ENCODE measurements around the gene TNPO3.

TNPO3 gene

GRCh38 chr7:128933180-128933891, 121.6 kb downstream of the TNPO3 start:
- no peak for TF ChIP-seq CTCF (IDR thresholded peaks at IDR 0.05; ENCODE audit: low read depth, low read length, missing control alignments)
- no peak for DNase-seq (ENCODE audit: extremely low read depth, low read depth)
- no peak overlapping the region for H3K4me3 ChIP-seq (replicated peaks; ENCODE audit: low read depth, low read length)

GRCh38 chr7:128932862-128933179, 122.1 kb downstream of the TNPO3 start:
- no peak overlapping the region for H3K4me3 ChIP-seq (replicated peaks; ENCODE audit: low read depth, low read length)
- no peak for TF ChIP-seq CTCF (IDR thresholded peaks at IDR 0.05; ENCODE audit: low read depth, low read length, missing control alignments)
- DNase-seq (ENCODE audit: extremely low read depth, low read depth), result no peak

DNA sequence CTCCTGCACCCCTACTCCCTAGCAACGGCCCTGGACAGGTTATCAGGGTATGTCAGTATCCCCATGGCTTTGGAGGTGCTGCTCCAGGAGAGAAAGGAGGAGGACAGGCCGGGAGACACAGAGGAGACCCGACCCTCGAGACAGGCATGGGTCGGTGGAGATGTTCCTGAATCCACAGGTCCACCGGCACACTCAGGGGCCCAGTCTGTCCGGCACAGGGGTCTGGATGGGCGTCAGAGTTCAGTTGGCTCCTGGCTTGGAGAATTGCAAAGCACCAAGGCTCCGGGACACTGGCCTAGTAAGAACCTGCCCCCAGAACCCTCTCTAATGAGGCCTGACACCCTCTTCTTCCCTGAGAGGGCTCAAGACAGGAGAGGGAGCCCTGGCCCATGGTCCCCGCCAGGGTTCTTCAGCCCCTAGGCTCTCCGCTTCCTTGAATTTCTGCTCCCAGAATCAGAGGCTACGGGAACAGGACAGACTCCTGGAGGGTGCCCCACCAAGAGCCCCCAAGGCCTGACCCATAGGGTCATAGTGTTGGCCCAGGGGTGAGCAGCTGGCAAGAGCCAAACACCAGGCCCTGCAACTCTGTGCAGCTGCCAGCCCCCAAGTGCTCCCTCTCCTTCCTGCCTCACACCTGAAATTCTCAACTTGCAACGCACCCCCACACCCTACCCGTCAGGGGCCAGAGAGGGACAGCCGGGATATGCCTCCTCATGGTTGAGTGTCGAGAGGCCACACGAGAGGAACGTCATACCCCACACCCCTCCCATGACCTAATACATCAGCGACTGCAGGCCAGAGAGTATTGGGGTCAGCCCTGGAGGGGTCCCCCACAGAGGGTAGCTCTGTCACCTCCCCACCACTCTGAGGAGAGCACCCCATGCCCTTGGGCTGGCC, 122.7 kb downstream of the TNPO3 start:
- no peak for DNase-seq (ENCODE audit: extremely low read depth, low read depth)
- no peak overlapping the region for H3K4me3 ChIP-seq (replicated peaks; ENCODE audit: low read depth, low read length)

GRCh38 chr7:128931190-128931798, 123.6 kb downstream of the TNPO3 start:
- no peak for DNase-seq (ENCODE audit: extremely low read depth, low read depth)
- H3K4me3 ChIP-seq (replicated peaks; ENCODE audit: low read depth, low read length), result no peak overlapping the region
- TF ChIP-seq CTCF (IDR thresholded peaks at IDR 0.05; ENCODE audit: low read depth, low read length, missing control alignments), result no peak

More for the DNA sequence above, 122.7 kb downstream of the TNPO3 start:
- TF ChIP-seq CTCF (IDR thresholded peaks at IDR 0.05; ENCODE audit: low read depth, low read length, missing control alignments), result no peak

- no peak for TF ChIP-seq CTCF (IDR thresholded peaks at IDR 0.05; ENCODE audit: low read depth, low read length, missing control alignments)
- no peak for DNase-seq (ENCODE audit: extremely low read depth, low read depth)
- no peak overlapping the region for H3K4me3 ChIP-seq (replicated peaks; ENCODE audit: low read depth, low read length)
Observed at GRCh38 chr7:128928882-128929788, 125.8 kb downstream of the TNPO3 start.

- TF ChIP-seq CTCF (IDR thresholded peaks at IDR 0.05; ENCODE audit: low read depth, low read length, missing control alignments), result no peak
- H3K4me3 ChIP-seq (replicated peaks; ENCODE audit: low read depth, low read length), result no peak overlapping the region
- no peak for DNase-seq (ENCODE audit: extremely low read depth, low read depth)
Observed at GRCh38 chr7:128928159-128928813, 126.6 kb downstream of the TNPO3 start.
